Mucosa of descending colon (tissue), 3 donors: ENCODE results near the gene ARHGEF38. TPM values are rescaled to one million over a fixed set of nuclear protein-coding genes. Genes with fewer than 3 reads are reported as not detected.

Experiments
- ATAC-seq: fragments of 200-7000 bp; cut with Tn5 transposase; one replicate; pipeline ENCODE4 v1.9.1; 2020; ENCODE audit warnings: mild to moderate bottlenecking, moderate library complexity
- DNase-seq, 3 donors: peaks; one replicate each; pipeline ENCODE4 v3.0.0-alpha.2; 2020
- H3K36me3 ChIP-seq: fragments of 200-600 bp; one replicate; pipeline ENCODE4 v1.8.0; 2021; ENCODE audit warnings: low read depth, mild to moderate bottlenecking
- H3K4me1 ChIP-seq: fragments of 200-600 bp; one replicate; pipeline ENCODE4 v1.8.0; 2021; ENCODE audit warnings: low read depth, mild to moderate bottlenecking
- H3K4me3 ChIP-seq: fragments of 200-600 bp; one replicate; pipeline ENCODE4 v1.8.0; 2021; ENCODE audit warnings: mild to moderate bottlenecking
- H3K9me3 ChIP-seq: fragments of 200-600 bp; one replicate; pipeline ENCODE4 v1.8.0; 2021; ENCODE audit warnings: mild to moderate bottlenecking
- intact Hi-C, 2 donors: fragments of 100-400 bp; cut with DNase I in 1 of 2; cut with micrococcal nuclease in 1 of 2; formaldehyde crosslinking; loops; one replicate each; pipeline versions ENCODE4 v1.11.0 to v1.11.1; 2022; cut with DNase I, micrococcal nuclease
- long read RNA-seq, 2 donors: library from polyadenylated mRNA; unstranded; transcript quantifications; one replicate each; pipeline ENCODE4 v2.0.0, GENCODE V29; 2019 to 2021
- total RNA-seq, 3 donors: library from RNA; stranded (reverse); fragmentation: NEBNext Ultra II Directional in 2 of 3; extraction: Animal tissue kit (Norgen Biotek cat#: 25700) in 2 of 3; gene quantifications; one replicate each; pipeline versions ENCODE4 v1.2.1 to v1.2.4, GENCODE V29; 2021 to 2023
- TF ChIP-seq, protein P1 (sequence below): fragments of 200-600 bp; IDR thresholded peaks from one replicate; pipeline ENCODE4 v1.8.0; 2022; ENCODE audit warnings: antibody characterized with exemption, mild to moderate bottlenecking
- donor health status: DM: no; HTN: no; CAD: no; lungs with moderate emphysema.
- donor health status: DM: no; HTN: no; CAD: no.
- donor health status: DM: no; HTN: yes; CAD: no.

Gene ARHGEF38, protein sequence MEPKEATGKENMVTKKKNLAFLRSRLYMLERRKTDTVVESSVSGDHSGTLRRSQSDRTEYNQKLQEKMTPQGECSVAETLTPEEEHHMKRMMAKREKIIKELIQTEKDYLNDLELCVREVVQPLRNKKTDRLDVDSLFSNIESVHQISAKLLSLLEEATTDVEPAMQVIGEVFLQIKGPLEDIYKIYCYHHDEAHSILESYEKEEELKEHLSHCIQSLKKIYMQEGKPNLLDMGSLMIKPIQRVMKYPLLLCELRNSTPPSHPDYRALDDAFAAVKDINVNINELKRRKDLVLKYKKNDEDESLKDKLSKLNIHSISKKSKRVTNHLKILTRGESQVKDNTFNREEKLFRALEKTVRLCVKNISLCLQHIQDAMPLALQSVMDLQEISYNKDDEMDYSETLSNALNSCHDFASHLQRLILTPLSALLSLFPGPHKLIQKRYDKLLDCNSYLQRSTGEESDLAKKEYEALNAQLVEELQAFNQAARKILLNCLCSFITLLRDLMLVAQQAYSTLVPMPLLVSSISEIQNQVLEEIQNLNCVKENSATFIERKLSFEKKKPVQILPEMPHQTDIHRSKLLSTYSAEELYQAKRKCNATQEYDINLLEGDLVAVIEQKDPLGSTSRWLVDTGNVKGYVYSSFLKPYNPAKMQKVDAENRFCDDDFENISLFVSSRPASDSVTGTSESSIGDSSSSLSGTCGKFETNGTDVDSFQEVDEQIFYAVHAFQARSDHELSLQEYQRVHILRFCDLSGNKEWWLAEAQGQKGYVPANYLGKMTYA
- total RNA-seq: 10 to 100 TPM in 2 of 3 donors, 1 to 10 TPM in 1; 6.1 to 21.1 (median 17.8) TPM
- long read RNA-seq, donor 1, partial matches to known transcripts: 0 of 1 reads
- long read RNA-seq, donor 1, other reads (novel, unspliced or antisense): 1 of 1 reads
- long read RNA-seq, donor 2, partial matches to known transcripts: 9 of 10 reads
- long read RNA-seq, donor 2, other reads (novel, unspliced or antisense): 1 of 10 reads

DNA sequence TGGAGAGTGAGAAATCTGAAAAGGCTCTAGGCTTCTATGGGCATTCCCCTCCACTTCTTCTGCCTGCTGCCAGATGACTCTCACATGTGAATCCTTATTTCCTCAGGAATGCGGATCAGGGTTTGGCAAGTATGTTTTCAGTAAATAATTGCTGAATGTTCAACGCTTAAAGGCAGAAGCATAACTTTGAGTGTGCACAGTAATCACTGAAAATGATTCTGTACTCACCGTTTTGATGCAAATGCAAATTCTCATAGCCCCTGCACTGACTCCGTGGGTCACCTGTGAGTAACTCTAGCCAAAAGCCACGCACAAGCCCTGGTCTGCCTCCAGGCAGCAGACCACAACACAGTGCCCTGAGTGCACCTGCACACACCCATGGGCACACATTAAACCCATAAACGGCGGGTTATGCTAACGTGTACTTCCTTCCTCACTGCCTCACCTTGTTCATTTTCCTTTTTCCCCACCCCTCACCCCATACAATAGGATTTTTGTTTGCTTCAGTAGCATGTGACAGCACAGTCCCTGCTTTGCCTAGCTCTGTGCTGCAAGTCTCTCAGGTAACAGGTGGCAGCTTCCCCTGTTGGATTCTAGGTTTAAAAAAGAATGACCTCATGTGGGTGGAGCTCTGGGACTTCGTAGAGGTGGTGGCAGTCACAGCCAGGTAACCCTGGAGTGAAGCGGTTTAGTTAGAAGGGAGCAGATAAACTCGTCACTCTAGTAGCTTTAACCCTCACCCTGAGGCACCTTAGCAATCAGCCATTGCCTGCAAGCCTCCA is at the start of gene ARHGEF38:
Gene ARHGEF38, plus strand, starts transcription at position 656 of the 782 bp plus-strand sequence. CDS start 146 bp downstream, outside the sequence.
- ATAC-seq (peak; percentile 93), DNase-seq (peak; percentile 79 to 86 (median 80))
- TF ChIP-seq, protein P1, sequence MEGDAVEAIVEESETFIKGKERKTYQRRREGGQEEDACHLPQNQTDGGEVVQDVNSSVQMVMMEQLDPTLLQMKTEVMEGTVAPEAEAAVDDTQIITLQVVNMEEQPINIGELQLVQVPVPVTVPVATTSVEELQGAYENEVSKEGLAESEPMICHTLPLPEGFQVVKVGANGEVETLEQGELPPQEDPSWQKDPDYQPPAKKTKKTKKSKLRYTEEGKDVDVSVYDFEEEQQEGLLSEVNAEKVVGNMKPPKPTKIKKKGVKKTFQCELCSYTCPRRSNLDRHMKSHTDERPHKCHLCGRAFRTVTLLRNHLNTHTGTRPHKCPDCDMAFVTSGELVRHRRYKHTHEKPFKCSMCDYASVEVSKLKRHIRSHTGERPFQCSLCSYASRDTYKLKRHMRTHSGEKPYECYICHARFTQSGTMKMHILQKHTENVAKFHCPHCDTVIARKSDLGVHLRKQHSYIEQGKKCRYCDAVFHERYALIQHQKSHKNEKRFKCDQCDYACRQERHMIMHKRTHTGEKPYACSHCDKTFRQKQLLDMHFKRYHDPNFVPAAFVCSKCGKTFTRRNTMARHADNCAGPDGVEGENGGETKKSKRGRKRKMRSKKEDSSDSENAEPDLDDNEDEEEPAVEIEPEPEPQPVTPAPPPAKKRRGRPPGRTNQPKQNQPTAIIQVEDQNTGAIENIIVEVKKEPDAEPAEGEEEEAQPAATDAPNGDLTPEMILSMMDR: no peak
- Histone ChIP-seq H3K4me1 (peaks cover 9% of the 10 kb centered on the region), H3K9me3 (no peaks in the 10 kb centered on the region), H3K4me3 (no peak within 1 kb of the TSS), H3K36me3 (no peaks in the 10 kb centered on the region)
- intact Hi-C loops: no loop called here

DNA sequence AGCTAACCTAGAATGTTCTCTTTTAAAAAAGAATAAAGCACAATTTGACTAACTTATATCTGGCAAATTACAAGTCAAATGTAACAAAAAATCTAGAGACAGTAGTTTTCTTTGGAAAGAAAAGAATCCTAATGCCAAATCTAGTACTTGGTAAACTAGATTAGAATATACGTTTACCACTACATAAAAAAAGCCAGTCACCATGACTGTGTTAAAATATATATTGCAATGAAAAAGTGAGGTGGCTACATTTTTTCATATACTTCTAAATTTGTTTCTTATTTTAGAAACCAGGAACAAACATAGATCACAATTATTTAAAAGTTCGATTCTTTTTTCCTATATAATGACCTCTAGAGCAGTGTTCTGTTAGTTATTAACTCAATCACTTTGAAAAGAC is 48.9 kb upstream of the ARHGEF38 start:
- Histone ChIP-seq H3K4me3 (no peak overlapping the region), H3K36me3 (no peaks in the 10 kb centered on the region), H3K9me3 (no peaks in the 10 kb centered on the region), H3K4me1 (no peaks in the 10 kb centered on the region)
- DNase-seq: no peak
- TF ChIP-seq, protein P1: no peak
- intact Hi-C loops: no loop called here
- ATAC-seq: no peak

DNA sequence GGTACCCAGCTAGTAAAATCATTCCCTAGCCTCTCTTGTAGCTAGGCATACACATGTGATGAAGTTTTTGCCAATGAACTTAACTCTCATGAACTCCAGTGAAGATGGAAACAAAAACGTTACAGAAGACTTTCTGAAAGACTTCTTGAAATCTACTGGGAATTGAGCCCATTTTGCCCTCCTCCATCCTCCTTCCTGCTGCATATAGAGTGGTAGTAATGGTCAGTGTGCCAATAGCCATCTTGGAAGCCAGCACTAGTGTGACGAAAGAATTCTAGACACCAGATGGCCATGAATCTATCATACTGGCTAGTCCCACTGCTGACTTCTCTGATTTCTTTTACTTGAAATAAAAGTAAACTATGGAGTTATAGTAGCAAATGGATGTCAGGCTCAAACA is 47.7 kb upstream of the ARHGEF38 start:
- no peaks in the 10 kb centered on the region for H3K4me1 ChIP-seq
- ATAC-seq: no peak
- intact Hi-C loops: no loop called here
- DNase-seq: no peak
- TF ChIP-seq, protein P1: no peak
- H3K9me3 ChIP-seq: no peaks in the 10 kb centered on the region
- H3K4me3 ChIP-seq: no peak overlapping the region
- H3K36me3 ChIP-seq: no peaks in the 10 kb centered on the region

DNA sequence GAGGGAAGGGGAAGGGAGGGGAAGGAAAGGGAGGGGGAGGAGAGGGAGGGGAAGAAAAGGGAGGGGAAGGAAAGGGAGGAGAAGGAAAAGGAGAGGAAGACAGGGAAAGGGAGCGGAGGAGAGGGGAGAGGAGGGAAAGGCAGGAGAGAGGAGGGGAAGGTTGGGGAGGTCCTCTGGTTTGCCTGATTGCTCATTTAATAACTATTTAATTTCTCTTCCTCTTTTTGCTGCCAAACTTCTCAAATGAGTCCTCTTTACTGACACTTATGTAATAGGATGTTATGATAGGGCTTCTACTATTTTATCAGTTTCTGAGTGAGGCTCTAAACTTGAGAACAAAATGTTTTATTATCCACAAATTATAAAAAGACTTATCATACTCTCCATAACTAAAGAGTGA is 43.1 kb upstream of the ARHGEF38 start:
- no peaks in the 10 kb centered on the region for H3K4me1 ChIP-seq
- no peaks in the 10 kb centered on the region for H3K36me3 ChIP-seq
- TF ChIP-seq, protein P1: no peak
- intact Hi-C loops: no loop called here
- ATAC-seq (no peak), DNase-seq (no peak)
- H3K9me3 ChIP-seq: no peaks in the 10 kb centered on the region
- no peak overlapping the region for H3K4me3 ChIP-seq

DNA sequence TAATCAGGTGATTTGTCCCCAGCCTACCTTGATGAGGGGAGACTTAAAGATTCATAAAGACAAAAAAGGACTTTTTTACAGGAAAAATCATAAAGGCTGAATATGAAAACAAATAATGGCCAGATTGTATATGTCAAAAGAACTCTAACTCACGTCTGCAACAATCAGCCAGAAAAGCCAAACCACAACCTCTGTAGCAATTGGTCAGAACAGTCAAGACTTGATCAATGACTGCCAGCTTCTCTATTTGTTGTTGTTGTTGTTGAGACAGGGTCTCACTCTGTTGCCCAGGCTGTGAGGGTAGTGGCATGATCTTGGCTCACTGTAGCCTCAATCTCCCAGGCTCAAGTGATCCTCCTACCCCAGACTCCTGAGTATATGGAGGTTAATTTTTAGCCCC is 42.7 kb upstream of the ARHGEF38 start:
- H3K4me3 ChIP-seq: no peak overlapping the region
- DNase-seq (no peak), ATAC-seq (no peak)
- no peaks in the 10 kb centered on the region for H3K9me3 ChIP-seq
- intact Hi-C loops: no loop called here
- TF ChIP-seq, protein P1: no peak
- H3K36me3 ChIP-seq: no peaks in the 10 kb centered on the region
- H3K4me1 ChIP-seq: no peaks in the 10 kb centered on the region
